Coronary artery (tissue), 2 donors: Measurements from ENCODE around the gene TWNK.
A peak's percentile ranks its signal among the peaks of the same experiment; 100 is the strongest.

Experiments
- DNase-seq: peaks from one replicate; pipeline ENCODE4 v3.0.0-alpha.2; 2017; ENCODE audit warnings: low spot score
- H3K27ac ChIP-seq, 2 donors: fragments of 200-600 bp; sonication (generic); one replicate each; pipeline ENCODE4 v1.5.1; 2016 to 2019
- H3K4me3 ChIP-seq: fragments of 200-600 bp; sonication (generic); 2 replicates; pipeline ENCODE4 v1.5.1; 2016; ENCODE audit warnings: mild to moderate bottlenecking, moderate library complexity
- CTCF ChIP-seq: fragments of 200-600 bp; sonication (generic); IDR thresholded peaks from one replicate; pipeline ENCODE4 v1.5.1; 2019; ENCODE audit warnings: antibody characterized with exemption

The TWNK gene

GRCh38 chr10:101038484-101038883 lies 51.1 kb downstream of the TWNK start:
- TF ChIP-seq CTCF = no peak
- Histone ChIP-seq H3K4me3 (no peak overlapping the region), H3K27ac (no peak overlapping the region)
- DNase-seq = no peak

DNA sequence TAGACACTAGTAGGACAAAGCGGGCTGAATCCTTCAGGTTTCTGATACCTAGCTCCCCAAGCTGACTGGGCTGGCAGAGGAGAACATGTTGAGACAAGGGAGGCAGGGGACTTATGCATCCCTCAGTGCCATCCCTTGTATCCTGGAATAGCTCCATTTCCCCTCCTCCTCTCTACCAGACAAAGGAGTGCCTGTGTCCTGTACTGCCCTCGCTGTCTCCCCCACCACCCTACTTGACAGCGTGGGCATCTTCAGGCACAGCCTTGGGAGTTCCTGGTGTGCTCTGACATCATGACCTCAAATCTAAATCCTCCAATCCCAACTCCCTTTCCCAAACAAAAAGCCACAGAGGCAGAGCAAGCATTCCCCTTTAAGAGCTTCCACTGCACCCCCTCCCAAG lies 52.7 kb downstream of the TWNK start:
- TF ChIP-seq CTCF = no peak
- no peak for DNase-seq
- no peak overlapping the region for H3K4me3 ChIP-seq
- H3K27ac ChIP-seq = no peak overlapping the region

- Histone ChIP-seq H3K4me3 (no peak overlapping the region), H3K27ac (peak overlapping the region in 1 of 2 donors; percentile 9)
- no peak for DNase-seq
- no peak for TF ChIP-seq CTCF
Observed at GRCh38 chr10:101040851-101041250, 53.5 kb downstream of the TWNK start.

DNA sequence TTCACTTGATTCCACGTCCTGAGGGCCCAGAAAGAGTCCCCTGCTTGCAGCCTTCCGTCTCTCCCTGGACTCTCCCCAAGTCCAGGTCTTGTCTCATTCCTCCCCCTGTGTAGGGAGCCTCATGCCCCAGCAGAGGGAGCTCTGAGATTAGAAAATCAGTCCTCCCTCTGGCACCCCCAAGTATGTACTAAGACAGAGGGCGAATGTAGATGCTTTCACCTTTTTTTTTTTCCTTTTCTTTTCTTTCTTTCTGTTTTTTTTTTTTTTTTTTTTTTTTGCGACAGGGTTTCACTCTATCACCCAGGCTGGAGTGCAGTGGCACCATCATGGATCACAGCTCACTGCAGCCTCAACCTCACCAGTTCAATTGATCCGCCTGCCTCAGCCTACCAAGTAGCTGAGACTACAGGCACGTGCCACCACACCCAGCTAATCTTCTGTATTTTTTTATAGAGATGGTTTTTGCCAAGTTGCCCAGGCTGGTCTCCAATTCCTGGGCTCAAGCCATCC lies 54.0 kb downstream of the TWNK start:
- Histone ChIP-seq H3K4me3 (no peak overlapping the region), H3K27ac (peak overlapping the region in 1 of 2 donors; percentile 91)
- DNase-seq = no peak
- TF ChIP-seq CTCF = peak; percentile 75

GRCh38 chr10:101042118-101042517 lies 54.8 kb downstream of the TWNK start:
- no peak for DNase-seq
- H3K4me3 ChIP-seq = peak overlapping the region; percentile 69
- no peak for TF ChIP-seq CTCF
- H3K27ac ChIP-seq = peak overlapping the region; percentile 84 to 91

- TF ChIP-seq CTCF = no peak
- peak; percentile 98 for DNase-seq
- H3K4me3 ChIP-seq = peak overlapping the region; percentile 69
- peak overlapping the region; percentile 84 to 91 for H3K27ac ChIP-seq
Observed at GRCh38 chr10:101042667-101043362, 55.5 kb downstream of the TWNK start.

DNA sequence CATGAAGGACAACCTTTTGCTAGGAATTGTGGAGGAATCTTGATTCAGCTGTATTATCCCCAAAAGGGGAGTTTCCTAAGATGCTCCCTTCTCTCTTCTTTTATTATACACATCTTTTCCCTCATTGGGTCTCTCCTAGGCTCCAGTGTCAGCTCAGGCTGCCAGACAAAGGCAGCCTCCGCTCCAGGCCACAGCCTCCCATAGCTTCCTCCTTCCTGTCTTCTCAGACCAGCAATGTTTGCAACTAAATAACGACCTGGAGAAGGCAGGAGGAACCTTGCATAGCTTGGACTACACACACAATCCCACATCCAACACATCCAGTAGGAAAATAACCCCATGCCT lies 56.0 kb downstream of the TWNK start:
- Histone ChIP-seq H3K4me3 (peak overlapping the region; percentile 69), H3K27ac (peak overlapping the region; percentile 84 to 91)
- no peak for DNase-seq
- TF ChIP-seq CTCF = no peak
